HEK293T (cell line): ENCODE data around the gene S100A12.

Experiments
- CTCF ChIA-PET: fragments of 350-600 bp; formaldehyde crosslinking; extraction: SDS; loops from one replicate; lab custom pipeline; 2021; ENCODE audit warnings: antibody characterized with exemption, inconsistent platforms; lab: Yijun Ruan, JAX
- POLR2A ChIA-PET: fragments of 350-600 bp; formaldehyde crosslinking; extraction: SDS; loops from one replicate; lab custom pipeline; 2020; ENCODE audit warnings: antibody characterized with exemption, inconsistent platforms; lab: Yijun Ruan, JAX
- DNase-seq: peaks from one replicate; pipeline ENCODE4 v3.0.0; 2012; ENCODE audit warnings: mixed read lengths; ENCODE audit errors: extremely low spot score
- ARNT ChIP-seq: fragments of 450-650 bp; IDR thresholded peaks from 2 replicates; pipeline ENCODE4 v1.6.1; 2017; ENCODE audit warnings: mild to moderate bottlenecking
- BHLHE40 ChIP-seq: fragments of 450-650 bp; IDR thresholded peaks from 2 replicates; pipeline ENCODE4 v1.6.1; 2016; ENCODE audit warnings: mild to moderate bottlenecking, moderate library complexity, borderline replicate concordance
- CTBP1 ChIP-seq: fragments of 450-650 bp; IDR thresholded peaks from 2 replicates; pipeline ENCODE4 v1.6.1; 2016; ENCODE audit warnings: borderline replicate concordance
- ELF4 ChIP-seq: fragments of 450-650 bp; IDR thresholded peaks from 2 replicates; pipeline ENCODE4 v1.6.1; 2017; ENCODE audit warnings: antibody characterized with exemption
- FOXA1 ChIP-seq: fragments of 450-650 bp; IDR thresholded peaks from 2 replicates; pipeline ENCODE4 v1.6.1; 2016; ENCODE audit warnings: mild to moderate bottlenecking
- FOXK2 ChIP-seq: fragments of 450-650 bp; IDR thresholded peaks from 2 replicates; pipeline ENCODE4 v1.6.1; 2016; ENCODE audit warnings: mild to moderate bottlenecking
- FOXM1 ChIP-seq: fragments of 450-650 bp; IDR thresholded peaks from 2 replicates; pipeline ENCODE4 v1.6.1; 2017; ENCODE audit warnings: mild to moderate bottlenecking, borderline replicate concordance
- HDGF ChIP-seq: fragments of 450-650 bp; IDR thresholded peaks from 2 replicates; pipeline ENCODE4 v1.6.1; 2017; ENCODE audit warnings: antibody characterized with exemption, borderline replicate concordance
- L3MBTL2 ChIP-seq: fragments of 450-650 bp; conservative IDR thresholded peaks from 2 replicates; pipeline ENCODE4 v1.6.1; 2016; ENCODE audit warnings: mild to moderate bottlenecking
- LEF1 ChIP-seq: fragments of 450-650 bp; IDR thresholded peaks from 2 replicates; pipeline ENCODE4 v1.6.1; 2017; ENCODE audit warnings: mild to moderate bottlenecking, borderline replicate concordance
- NFRKB ChIP-seq: fragments of 450-650 bp; IDR thresholded peaks from 2 replicates; pipeline ENCODE4 v1.6.1; 2016; ENCODE audit warnings: mild to moderate bottlenecking, moderate library complexity
- SP1 ChIP-seq: fragments of 450-650 bp; IDR thresholded peaks from 2 replicates; pipeline ENCODE4 v1.6.1; 2017
- SUZ12 ChIP-seq: fragments of 450-650 bp; IDR thresholded peaks from 2 replicates; pipeline ENCODE4 v1.6.1; 2016; ENCODE audit warnings: mild to moderate bottlenecking
- TARDBP ChIP-seq: fragments of 450-650 bp; IDR thresholded peaks from 2 replicates; pipeline ENCODE4 v1.6.1; 2016
- ZNF384 ChIP-seq: fragments of 450-650 bp; IDR thresholded peaks from 2 replicates; pipeline ENCODE4 v1.6.1; 2016
- TF ChIP-seq, protein P1 (sequence below): fragments of 450-650 bp; IDR thresholded peaks from 2 replicates; pipeline ENCODE4 v1.6.1; 2016

The S100A12 gene

DNA sequence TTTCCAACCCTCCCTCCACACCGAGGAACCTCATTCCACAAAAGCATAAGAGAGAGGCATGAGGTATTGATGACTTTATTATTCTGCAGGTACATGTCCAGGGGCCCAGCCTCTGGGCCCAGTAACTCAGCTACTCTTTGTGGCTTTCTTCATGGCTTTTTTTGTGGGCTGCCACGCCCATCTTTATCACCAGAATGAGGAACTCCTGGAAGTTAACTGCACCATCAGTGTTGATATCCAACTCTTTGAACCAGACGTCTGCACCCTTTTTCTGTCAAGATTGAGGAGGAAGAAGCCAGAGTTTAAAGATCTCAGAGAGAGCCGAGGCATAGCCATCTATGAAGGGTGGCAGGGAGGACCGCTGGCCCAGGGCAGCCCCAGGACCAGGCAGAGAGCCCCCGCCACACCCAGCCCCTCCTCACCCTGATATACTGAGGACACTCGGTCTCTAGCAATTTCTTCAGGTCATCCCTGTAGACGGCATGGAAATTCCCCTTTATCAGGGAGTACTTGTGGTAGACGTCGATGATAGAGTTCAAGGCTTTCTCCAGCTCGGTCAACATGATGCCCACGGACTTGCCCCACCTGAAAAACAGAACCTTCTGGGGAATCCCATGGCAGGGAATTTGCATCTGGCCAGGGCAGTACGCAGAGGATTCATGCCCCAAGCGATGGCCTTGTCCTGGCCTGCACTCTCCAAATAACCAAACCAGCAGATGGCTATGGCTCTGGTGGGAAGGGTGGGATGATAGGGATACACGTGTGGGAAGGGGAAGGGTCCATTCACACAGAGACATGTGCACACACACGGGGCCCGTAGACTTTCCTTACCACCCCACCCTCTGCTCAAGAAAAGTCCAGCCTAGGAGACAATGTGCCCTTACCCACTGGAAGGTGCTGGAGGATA lies 14.8 kb upstream of the S100A12 start:
- DNase-seq, result no peak
- ChIA-PET CTCF (no interaction called here), POLR2A (no interaction called here)
- TF ChIP-seq BHLHE40 (no peak), CTBP1 (no peak), FOXK2 (no peak), ELF4 (no peak), SUZ12 (no peak), FOXM1 (no peak), ARNT (no peak), L3MBTL2 (no peak), TARDBP (no peak), FOXA1 (no peak), ZNF384 (no peak), LEF1 (no peak), NFRKB (no peak), HDGF (no peak), SP1 (no peak)
- TF ChIP-seq, protein P1, sequence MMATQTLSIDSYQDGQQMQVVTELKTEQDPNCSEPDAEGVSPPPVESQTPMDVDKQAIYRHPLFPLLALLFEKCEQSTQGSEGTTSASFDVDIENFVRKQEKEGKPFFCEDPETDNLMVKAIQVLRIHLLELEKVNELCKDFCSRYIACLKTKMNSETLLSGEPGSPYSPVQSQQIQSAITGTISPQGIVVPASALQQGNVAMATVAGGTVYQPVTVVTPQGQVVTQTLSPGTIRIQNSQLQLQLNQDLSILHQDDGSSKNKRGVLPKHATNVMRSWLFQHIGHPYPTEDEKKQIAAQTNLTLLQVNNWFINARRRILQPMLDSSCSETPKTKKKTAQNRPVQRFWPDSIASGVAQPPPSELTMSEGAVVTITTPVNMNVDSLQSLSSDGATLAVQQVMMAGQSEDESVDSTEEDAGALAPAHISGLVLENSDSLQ, result no peak

DNA sequence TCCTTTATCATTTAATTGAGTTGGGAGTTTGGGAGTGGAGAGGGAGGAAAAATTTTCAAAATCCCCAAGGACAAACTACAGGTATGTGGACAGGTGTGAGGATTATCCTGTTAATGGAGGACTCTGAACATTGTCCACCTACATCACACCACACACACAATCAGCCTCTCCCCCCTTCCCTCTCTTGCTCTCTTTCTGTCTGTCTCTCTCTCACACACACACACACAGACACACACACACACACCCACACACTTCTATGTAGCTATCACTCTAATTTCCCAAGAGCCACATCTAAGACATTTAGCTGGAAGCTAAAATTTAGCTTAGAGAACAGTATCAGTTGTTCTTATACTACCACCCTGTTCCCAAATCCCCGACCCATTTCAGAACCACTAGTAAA lies 14.0 kb upstream of the S100A12 start:
- CTCF ChIA-PET, result no interaction called here
- DNase-seq, result no peak
- TF ChIP-seq NFRKB (no peak), ARNT (no peak), SP1 (no peak), L3MBTL2 (no peak), FOXM1 (no peak), FOXK2 (no peak), LEF1 (no peak), SUZ12 (no peak), ELF4 (no peak)
- TF ChIP-seq, protein P1, result no peak
- POLR2A ChIA-PET, result no interaction called here

DNA sequence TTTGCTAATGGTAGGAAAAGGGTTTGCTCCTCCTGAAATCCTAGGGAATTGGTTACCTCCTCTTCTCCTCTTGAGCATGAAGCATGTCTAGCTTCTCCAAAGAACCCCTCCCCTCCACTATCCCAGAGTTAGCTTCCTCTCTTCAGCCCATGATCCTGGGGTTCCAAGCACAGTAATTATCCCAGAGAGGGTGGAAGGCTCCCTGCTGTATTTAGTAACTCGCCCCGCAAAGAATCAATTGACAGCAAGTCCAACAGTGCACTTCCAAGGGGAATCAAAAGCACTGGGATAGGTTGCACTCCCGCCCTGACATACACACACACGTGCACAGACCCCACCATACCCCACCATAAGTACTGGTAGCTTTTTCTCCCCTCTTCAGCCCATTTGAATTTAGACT lies 12.4 kb upstream of the S100A12 start:
- CTCF ChIA-PET, result no interaction called here
- POLR2A ChIA-PET, result no interaction called here
- no peak for DNase-seq
- no peak for TF ChIP-seq HDGF

DNA sequence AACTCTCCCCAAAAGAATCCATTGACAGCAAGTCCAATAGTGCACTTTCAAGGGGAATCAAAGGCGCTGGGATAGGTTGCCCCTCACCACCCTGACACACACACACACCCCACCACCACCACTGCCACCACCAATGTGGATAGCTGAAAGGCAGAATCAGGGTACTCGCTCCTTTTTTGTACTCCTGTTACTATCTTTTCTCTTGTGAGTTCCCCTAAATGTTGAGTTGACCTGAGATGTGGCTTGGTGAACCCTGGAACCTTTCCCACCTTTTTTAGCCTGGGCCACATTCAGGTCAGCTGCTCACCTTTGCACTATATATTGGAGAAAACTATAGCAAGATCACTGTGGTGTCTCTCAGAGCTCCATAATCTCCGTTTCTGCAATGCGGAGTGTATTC lies 11.6 kb upstream of the S100A12 start:
- ChIA-PET POLR2A (no interaction called here), CTCF (no interaction called here)

DNA sequence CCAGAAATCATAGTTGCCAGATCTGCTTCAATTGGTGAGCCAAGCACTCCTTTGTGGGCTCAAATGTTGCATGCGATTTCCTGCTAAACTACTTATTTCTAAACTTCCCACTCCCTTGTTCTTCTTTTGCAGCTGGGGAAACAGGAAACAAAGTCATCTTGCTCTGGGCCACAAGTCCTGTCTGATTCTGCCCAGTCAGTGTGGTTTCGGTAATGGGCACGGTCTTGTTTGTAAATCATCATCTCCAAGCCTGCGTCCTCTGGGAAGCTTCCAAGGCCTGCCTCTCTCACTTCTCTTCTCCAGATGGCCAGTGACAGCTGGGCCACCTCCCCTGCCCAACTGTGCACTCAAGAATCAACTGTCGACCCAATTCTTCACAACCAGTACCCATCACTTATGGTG lies 11.1 kb upstream of the S100A12 start:
- CTCF ChIA-PET, result interaction anchor here (1.3 kb wide), 1 partner anchor 33 kb away, joined by 3 read pairs; no protein-coding TSS in a partner anchor
- no peak for DNase-seq
- POLR2A ChIA-PET, result no interaction called here
- no peak for TF ChIP-seq BHLHE40
- no peak for TF ChIP-seq ELF4
- TF ChIP-seq ARNT, result no peak
- no peak for TF ChIP-seq FOXK2
- TF ChIP-seq L3MBTL2, result no peak
- no peak for TF ChIP-seq HDGF
- TF ChIP-seq LEF1, result no peak
- TF ChIP-seq CTBP1, result no peak
- no peak for TF ChIP-seq TARDBP
- no peak for TF ChIP-seq SP1
- no peak for TF ChIP-seq FOXA1

More for the DNA sequence above, 11.6 kb upstream of the S100A12 start:
- TF ChIP-seq FOXK2, result no peak
- TF ChIP-seq ELF4, result no peak
- no peak for TF ChIP-seq SUZ12
- TF ChIP-seq ARNT, result no peak
- no peak for TF ChIP-seq FOXA1
- no peak for TF ChIP-seq CTBP1
- no peak for TF ChIP-seq BHLHE40
- no peak for TF ChIP-seq FOXM1
- no peak for TF ChIP-seq LEF1
- no peak for TF ChIP-seq HDGF
- no peak for TF ChIP-seq NFRKB
- TF ChIP-seq SP1, result no peak
- TF ChIP-seq, protein P1, result no peak
- no peak for TF ChIP-seq L3MBTL2
- TF ChIP-seq ZNF384, result no peak
- TF ChIP-seq TARDBP, result no peak
- DNase-seq, result no peak
